HUES64 (cell line): ENCODE results near the gene SSX3. TPM values are rescaled to one million over a fixed set of nuclear protein-coding genes. Genes with fewer than 3 reads are reported as not detected.
"Not testable (repeated sequence)": the region's sequence is repeated elsewhere in the genome, so short reads cannot be mapped to it uniquely, and the experiment has no call there.

ENCODE experiments used
- H3K27ac ChIP-seq: 2 replicates; pipeline ENCODE4 v1.7.0; 2013; ENCODE audit warnings: low read depth, low read length, inconsistent platforms
- H3K27me3 ChIP-seq: 2 replicates; pipeline ENCODE4 v1.6.1; 2013; ENCODE audit warnings: mild to moderate bottlenecking, low read length; ENCODE audit not compliant: insufficient read depth
- H3K36me3 ChIP-seq: 2 replicates; pipeline ENCODE4 v1.6.1; 2013; ENCODE audit warnings: mild to moderate bottlenecking, low read length; ENCODE audit not compliant: insufficient read depth
- H3K4me1 ChIP-seq: 2 replicates; pipeline ENCODE4 v1.6.1; 2013; ENCODE audit warnings: mild to moderate bottlenecking, low read length, moderate library complexity; ENCODE audit not compliant: insufficient read depth
- H3K4me3 ChIP-seq: 2 replicates; pipeline ENCODE4 v1.5.1; 2013; ENCODE audit warnings: mild to moderate bottlenecking, low read length, moderate library complexity
- H3K9ac ChIP-seq: 2 replicates; pipeline ENCODE4 v1.6.1; 2013; ENCODE audit warnings: mild to moderate bottlenecking, low read depth, low read length
- H3K9me3 ChIP-seq: 2 replicates; pipeline ENCODE4 v1.6.1; 2013; ENCODE audit warnings: low read depth, low read length; ENCODE audit not compliant: insufficient read depth
- WGBS: fragments of 150-250, 120-280 bp; methylation state at CpG from one replicate; pipeline ENCODE4 v1.1.7; 2013; ENCODE audit warnings: missing lambda C conversion rate; 5-methylcytosine and 5-hydroxymethylcytosine counted together
- polyA plus RNA-seq, 2 experiments: library from polyadenylated mRNA; stranded (reverse); fragments of 50-300 nt; gene quantifications; one replicate each; pipeline ENCODE4 v1.2.3, GENCODE V29; 2013

Gene SSX3
- not detected for polyA plus RNA-seq (2013, experiment 1 of 2)
- not detected for polyA plus RNA-seq (2013, experiment 2 of 2)

- H3K4me3 ChIP-seq, H3K4me1 ChIP-seq, H3K9me3 ChIP-seq, H3K27ac ChIP-seq, H3K36me3 ChIP-seq, H3K27me3 ChIP-seq, H3K9ac ChIP-seq: not testable (repeated sequence)
- WGBS = 94% methylated on average over 17 of the region's 19 CpGs
These were observed at the start of gene SSX3 for GRCh38 chrX:48356315-48357094. Gene SSX3 (minus strand): TSS chrX:48356703. CDS start chrX:48355249, 1,454 bp downstream.

- H3K36me3 ChIP-seq, H3K27ac ChIP-seq, H3K4me3 ChIP-seq, H3K27me3 ChIP-seq, H3K9ac ChIP-seq, H3K4me1 ChIP-seq, H3K9me3 ChIP-seq: not testable (repeated sequence)
- WGBS = 46% methylated on average over 1 of the region's 1 CpG
These were observed 41.3 kb upstream of the SSX3 start for GRCh38 chrX:48397825-48398224.

- not testable (repeated sequence) for H3K4me1 ChIP-seq, H3K27me3 ChIP-seq, H3K27ac ChIP-seq, H3K9me3 ChIP-seq, H3K4me3 ChIP-seq, H3K36me3 ChIP-seq, H3K9ac ChIP-seq
- WGBS = no CpG with 5 or more reads among the region's 2 CpGs
These were observed 40.4 kb upstream of the SSX3 start for GRCh38 chrX:48396931-48397330.

GRCh38 chrX:48383239-48383638, 26.7 kb upstream of the SSX3 start, which contains the start of gene SSX4:
Gene SSX4 (plus strand): TSS chrX:48383539. CDS start chrX:48384054, 515 bp downstream.
- not testable (repeated sequence) for H3K4me3 ChIP-seq, H3K9ac ChIP-seq, H3K27me3 ChIP-seq, H3K4me1 ChIP-seq, H3K9me3 ChIP-seq, H3K27ac ChIP-seq, H3K36me3 ChIP-seq
- no CpG with 5 or more reads among the region's 16 CpGs for WGBS

- no CpG with 5 or more reads among the region's 8 CpGs for WGBS
- not testable (repeated sequence) for H3K4me3 ChIP-seq, H3K27ac ChIP-seq, H3K9me3 ChIP-seq, H3K9ac ChIP-seq, H3K36me3 ChIP-seq, H3K27me3 ChIP-seq, H3K4me1 ChIP-seq
These were observed 13.9 kb upstream of the SSX3 start for GRCh38 chrX:48370408-48370807.

GRCh38 chrX:48367717-48368408, 11.4 kb upstream of the SSX3 start:
- H3K9me3 ChIP-seq, H3K4me1 ChIP-seq, H3K9ac ChIP-seq, H3K36me3 ChIP-seq, H3K27me3 ChIP-seq, H3K27ac ChIP-seq, H3K4me3 ChIP-seq: not testable (repeated sequence)
- no CpG with 5 or more reads among the region's 12 CpGs for WGBS

- H3K27ac ChIP-seq, H3K4me3 ChIP-seq, H3K27me3 ChIP-seq, H3K9ac ChIP-seq, H3K4me1 ChIP-seq, H3K9me3 ChIP-seq, H3K36me3 ChIP-seq: not testable (repeated sequence)
- 83% methylated on average over 5 of the region's 6 CpGs for WGBS
These were observed 2.8 kb upstream of the SSX3 start for GRCh38 chrX:48359281-48359680.

- no peaks in the 10 kb centered on the region for H3K4me1 ChIP-seq
- no peaks in the 10 kb centered on the region for H3K36me3 ChIP-seq
- WGBS = 98% methylated on average over 4 of the region's 8 CpGs
- H3K4me3 ChIP-seq = no peak overlapping the region
- H3K9me3 ChIP-seq = no peaks in the 10 kb centered on the region
- no peak overlapping the region for H3K27ac ChIP-seq
- H3K27me3 ChIP-seq = no peaks in the 10 kb centered on the region
- H3K9ac ChIP-seq = no peak overlapping the region
These were observed 1.2 kb upstream of the SSX3 start for GRCh38 chrX:48357681-48358080.

- H3K4me1 ChIP-seq, H3K27ac ChIP-seq, H3K4me3 ChIP-seq, H3K36me3 ChIP-seq, H3K9ac ChIP-seq, H3K27me3 ChIP-seq, H3K9me3 ChIP-seq: not testable (repeated sequence)
- 63% methylated on average over 8 of the region's 8 CpGs for WGBS
These were observed 10.4 kb downstream of the SSX3 start for GRCh38 chrX:48346059-48346458.

- H3K9me3 ChIP-seq, H3K27me3 ChIP-seq, H3K4me1 ChIP-seq, H3K27ac ChIP-seq, H3K9ac ChIP-seq, H3K4me3 ChIP-seq, H3K36me3 ChIP-seq: not testable (repeated sequence)
- no CpG with 5 or more reads among the region's 2 CpGs for WGBS
These were observed 42.5 kb downstream of the SSX3 start for GRCh38 chrX:48313996-48314395.

- no peak overlapping the region for H3K27ac ChIP-seq
- H3K9ac ChIP-seq = no peak overlapping the region
- no peaks in the 10 kb centered on the region for H3K9me3 ChIP-seq
- no peaks in the 10 kb centered on the region for H3K4me1 ChIP-seq
- WGBS = 95% methylated on average over 11 of the region's 11 CpGs
- H3K27me3 ChIP-seq = no peaks in the 10 kb centered on the region
- no peaks in the 10 kb centered on the region for H3K36me3 ChIP-seq
- no peak overlapping the region for H3K4me3 ChIP-seq
These were observed 50.3 kb downstream of the SSX3 start for GRCh38 chrX:48306175-48306574.
